IPS-11a (cell line): ENCODE measurements around the gene TCF12.

ENCODE experiments used
- H3K4me3 ChIP-seq: one replicate; pipeline ENCODE4 v1.5.1; 2013; ENCODE audit warnings: low read depth, low read length, control low read depth

TCF12 gene

DNA sequence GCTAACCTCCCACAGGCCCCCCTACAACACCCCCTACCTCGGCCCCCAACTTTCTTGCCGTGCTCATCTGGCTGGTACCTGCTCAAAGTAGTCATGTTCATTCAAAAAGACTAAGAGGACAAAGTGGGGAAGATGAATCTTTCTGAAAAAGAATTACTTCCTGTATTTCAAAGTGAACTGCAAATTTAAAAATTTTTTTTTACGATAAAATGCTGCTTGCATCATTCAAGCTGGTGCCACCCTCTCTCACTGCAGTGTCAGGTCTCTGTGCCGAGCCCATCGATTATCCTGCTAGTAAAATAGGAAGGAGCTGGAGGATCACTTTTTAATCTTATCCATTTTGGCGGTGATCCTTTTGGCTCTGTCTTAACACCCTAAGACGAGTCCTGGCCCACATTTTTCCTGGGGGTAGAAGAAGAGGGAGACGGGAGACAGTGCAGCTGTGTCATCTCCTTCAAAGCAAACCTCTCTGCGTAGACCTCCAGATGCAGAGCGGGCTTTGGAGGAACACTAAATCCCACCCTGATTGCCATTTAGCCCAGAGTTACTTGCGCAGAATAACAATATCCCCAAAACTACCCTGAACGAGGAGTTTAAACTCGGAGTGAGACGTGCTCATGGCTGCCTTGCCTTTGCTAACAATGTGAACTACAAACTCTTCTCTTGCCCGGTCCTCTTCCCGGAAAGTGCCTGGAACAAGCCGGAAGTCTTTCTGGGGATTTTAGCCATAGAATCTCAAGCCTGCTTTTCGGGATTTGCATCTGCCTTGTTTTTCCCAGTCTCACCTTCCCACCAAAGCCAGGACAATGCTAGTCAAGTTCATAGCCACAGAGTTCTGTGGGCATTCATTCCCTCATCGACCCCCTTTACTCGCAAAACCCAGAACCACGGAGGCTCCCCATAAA, 391.7 kb downstream of the TCF12 start:
- no peak overlapping the region for H3K4me3 ChIP-seq

GRCh38 chr15:57310876-57311275, 392.4 kb downstream of the TCF12 start:
- H3K4me3 ChIP-seq, result no peak overlapping the region

- H3K4me3 ChIP-seq, result no peak overlapping the region
Observed at GRCh38 chr15:57312006-57312317, 393.5 kb downstream of the TCF12 start.

DNA sequence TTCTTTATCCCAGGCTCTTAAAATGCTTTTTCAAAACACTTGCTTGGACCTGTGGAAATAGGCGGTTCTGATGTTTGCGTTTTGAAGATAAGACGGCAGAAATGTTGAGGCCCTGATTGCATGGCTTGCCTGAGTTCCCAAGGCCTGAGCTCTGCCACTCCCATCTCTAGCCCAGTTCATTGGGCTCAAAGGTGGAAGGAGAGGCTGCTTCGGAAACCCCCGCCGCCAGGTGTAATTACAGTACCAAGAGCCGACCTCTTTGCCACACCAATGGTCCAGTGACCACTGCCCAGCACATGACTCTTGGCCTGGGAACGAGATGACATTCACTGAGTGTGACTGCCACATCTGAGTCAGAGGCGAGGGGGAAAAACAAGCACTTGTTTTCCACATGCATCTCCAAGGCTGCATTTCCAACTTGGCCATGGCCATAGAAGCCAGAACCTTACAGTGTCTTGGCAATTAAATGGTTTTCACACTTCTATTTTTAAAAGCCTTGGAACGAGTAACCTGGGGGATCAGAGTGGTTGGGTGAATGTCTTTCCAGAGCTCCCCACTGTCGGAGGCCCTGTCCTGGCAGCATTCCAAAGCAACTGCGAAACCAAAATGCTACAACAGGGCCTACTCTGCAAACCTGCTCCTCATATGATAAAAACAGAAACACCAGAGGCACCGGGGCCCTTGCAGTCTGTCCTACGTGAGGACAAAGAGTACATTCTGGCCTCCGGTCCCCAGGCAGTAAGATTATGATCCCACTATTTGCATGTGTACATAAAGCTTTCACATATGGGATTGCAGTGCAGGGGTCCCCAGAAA, 394.1 kb downstream of the TCF12 start:
- no peak overlapping the region for H3K4me3 ChIP-seq

GRCh38 chr15:57313134-57313483, 394.7 kb downstream of the TCF12 start:
- H3K4me3 ChIP-seq, result no peak overlapping the region

- H3K4me3 ChIP-seq, result no peak overlapping the region
Observed at GRCh38 chr15:57314221-57314620, 395.8 kb downstream of the TCF12 start.

- no peak overlapping the region for H3K4me3 ChIP-seq
Observed at GRCh38 chr15:57316451-57316850, 398.0 kb downstream of the TCF12 start.

DNA sequence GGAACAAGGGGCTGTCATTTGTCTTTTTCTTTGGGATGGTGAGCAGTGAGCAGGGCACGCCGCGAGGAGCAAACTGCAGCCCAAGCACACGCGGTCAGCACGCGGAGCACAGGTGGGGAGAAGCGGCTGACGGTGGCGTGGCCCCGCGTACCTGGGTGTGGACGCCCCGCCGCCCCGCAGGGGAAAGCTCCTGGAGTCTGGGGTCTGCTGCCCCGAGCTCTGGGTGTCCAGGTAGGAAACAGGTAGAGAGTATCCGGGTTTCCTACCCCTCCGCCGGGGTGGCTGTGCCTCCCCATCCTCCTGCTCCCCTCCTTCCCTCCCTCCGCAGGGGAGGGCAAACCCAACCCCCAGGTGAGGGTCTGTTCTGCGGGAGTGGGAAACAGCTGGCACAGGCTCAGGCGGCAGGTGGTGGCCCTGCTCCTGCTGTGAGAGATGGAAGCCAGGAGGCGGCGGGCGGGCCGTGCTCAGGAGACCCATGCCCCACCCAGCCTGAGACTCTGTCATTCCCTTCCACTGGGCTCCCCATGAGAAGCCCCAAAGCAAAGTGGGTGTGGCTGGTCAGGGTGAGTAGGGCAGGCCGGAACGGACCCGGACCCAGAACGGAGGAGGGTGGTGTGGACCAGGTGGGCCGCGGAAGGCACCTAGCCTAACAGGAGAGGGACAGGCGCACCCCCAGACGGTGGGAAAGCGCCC, 400.9 kb downstream of the TCF12 start:
- H3K4me3 ChIP-seq, result no peak overlapping the region

DNA sequence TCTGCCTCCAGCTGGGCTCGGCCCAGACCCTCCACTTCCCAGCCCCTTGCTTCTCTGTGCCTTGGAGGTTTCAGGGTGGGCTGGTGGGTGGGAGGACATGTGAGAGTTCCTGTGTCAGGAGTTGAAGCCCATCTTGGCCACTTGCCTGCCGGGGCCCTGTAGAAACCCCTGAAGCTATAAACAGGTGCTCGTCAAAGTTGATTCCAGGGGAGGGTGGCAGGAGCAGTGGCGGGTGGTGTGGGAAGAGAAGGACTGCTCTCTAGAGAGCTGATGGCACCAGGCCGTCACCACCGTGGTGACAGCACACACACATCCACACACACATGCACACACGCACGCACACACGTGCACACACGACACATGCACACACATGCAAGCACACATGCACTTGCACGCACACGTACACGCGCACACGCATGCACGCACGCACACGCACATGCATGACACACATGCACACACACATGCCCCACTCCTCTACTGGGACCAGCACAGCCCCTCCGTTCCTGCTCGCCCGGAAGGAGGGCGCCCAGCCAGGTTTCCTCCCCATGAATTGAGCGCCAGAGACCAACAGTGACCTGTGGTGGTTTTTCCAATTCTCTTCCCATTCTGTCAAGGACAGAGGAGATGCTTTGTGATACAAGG, 401.6 kb downstream of the TCF12 start:
- H3K4me3 ChIP-seq, result no peak overlapping the region

DNA sequence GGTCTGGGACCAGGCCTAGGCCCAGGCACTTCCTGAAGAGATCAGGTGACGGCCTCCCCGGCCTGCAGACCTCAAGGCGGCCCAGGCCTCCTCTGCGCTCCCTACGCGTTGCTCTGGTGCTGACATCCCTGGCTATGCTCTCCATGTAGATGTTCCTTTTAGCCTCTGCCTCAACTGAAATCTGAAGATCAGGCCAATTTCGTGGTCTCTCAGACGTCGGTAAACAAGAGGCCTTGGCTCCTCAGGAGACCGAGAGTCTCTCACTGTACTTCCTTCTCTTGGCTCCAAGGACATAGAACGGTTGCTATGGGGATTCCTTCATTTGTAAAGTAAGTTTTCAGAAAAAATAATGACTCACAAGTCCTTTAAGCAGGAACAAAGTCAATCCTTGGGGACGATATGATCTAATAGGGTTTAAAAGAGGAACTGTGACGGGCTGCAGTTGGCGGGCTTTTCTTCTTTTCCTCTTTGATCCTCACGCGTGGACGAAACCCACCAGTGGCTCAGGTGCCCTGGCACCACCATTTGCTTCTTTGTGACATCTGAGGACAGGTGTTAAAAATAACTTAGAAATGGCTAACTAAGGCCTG, 402.3 kb downstream of the TCF12 start:
- no peak overlapping the region for H3K4me3 ChIP-seq

DNA sequence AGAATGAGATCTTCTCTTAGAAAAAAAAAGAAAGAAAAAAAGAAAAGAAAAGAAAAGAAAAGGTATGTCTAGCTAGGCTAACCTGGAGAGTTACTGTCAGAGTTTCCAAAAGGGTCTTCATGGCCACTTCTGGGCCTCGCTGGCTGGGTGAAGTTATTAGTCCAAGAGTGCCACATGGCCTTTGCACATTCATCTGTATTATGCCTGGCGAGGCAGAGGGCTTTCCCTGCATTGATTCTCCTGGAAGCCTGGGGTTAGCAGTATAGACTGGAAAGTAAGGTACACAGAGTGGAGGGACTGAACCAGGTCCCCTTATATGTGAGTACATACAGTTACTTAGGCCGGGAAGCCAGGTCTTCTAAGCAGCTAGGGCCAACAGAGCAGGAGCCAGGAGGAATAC, 403.0 kb downstream of the TCF12 start:
- no peak overlapping the region for H3K4me3 ChIP-seq

GRCh38 chr15:57321973-57322601, 403.6 kb downstream of the TCF12 start:
- no peak overlapping the region for H3K4me3 ChIP-seq

DNA sequence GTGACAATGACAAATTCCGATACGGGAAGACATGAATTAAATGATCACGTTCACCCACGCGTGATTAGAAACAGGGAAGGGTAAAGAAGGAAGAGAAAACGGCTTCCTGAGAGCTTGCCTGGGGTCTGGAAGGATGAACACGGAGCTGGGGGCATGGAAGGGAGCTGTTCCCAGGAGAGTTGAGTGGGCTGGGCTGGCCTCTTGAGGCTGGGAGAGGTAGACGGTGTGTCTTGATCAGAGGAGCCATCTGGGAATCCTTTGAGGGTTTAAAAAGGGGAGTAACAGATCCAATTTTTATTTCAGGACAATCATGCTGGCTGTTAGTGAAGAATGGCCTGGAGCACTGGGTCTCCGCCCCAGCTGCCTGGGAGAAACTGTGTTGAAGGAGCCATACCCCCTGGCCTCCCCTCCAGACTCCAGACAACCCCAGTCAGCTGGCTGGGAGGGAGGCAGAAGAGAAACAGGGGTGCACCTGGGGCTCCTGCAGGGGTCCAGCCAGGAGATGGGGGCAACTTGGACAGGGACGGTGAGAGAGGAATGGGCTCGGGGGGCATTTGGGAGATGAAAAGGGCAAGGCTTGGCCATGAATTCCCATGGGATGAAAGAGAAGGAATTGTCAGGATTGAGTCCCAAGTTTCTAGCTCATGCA, 404.3 kb downstream of the TCF12 start:
- H3K4me3 ChIP-seq, result no peak overlapping the region

GRCh38 chr15:57323299-57323805, 404.9 kb downstream of the TCF12 start:
- H3K4me3 ChIP-seq, result no peak overlapping the region

GRCh38 chr15:57323806-57324589, 405.6 kb downstream of the TCF12 start:
- H3K4me3 ChIP-seq, result no peak overlapping the region

GRCh38 chr15:57324590-57324890, 406.1 kb downstream of the TCF12 start:
- no peak overlapping the region for H3K4me3 ChIP-seq

GRCh38 chr15:57324944-57325679, 406.7 kb downstream of the TCF12 start:
- H3K4me3 ChIP-seq, result no peak overlapping the region

DNA sequence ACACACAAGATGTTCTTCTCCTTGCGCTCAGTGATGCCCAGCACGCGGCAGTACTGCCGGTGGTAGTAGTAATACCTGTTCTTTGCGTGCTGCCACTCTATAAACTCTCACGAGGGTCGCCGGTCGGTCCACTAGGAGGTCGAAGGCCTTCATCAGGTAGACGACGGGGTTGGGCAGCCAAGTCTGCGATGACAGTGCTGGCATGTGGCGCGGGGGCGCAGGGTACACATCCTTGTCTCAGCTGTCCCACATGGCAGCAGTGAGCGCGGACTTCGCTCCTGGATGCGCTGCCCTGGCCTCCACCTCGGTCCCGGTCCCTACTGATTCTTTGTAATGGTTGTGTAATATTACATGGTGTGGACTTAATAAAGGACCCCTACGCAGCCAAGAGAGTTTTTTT, 407.8 kb downstream of the TCF12 start:
- H3K4me3 ChIP-seq, result no peak overlapping the region
